ENCODE measurements around the gene BMP7. TPM values are rescaled to one million over a fixed set of nuclear protein-coding genes. Genes with fewer than 3 reads are reported as not detected.
A peak's percentile ranks its signal among the peaks of the same experiment; 100 is the strongest.

Gene BMP7
- total and polyA plus RNA-seq, 7 donors = under 0.01 to 5.4 (median 2.5) TPM

GRCh38 chr20:57214427-57214826 lies 52.0 kb downstream of the BMP7 start:
- no peak for DNase-seq
- H3K36me3 ChIP-seq = no peaks in the 10 kb centered on the region
- no peaks in the 10 kb centered on the region for H3K27me3 ChIP-seq
- H3K9me3 ChIP-seq = no peaks in the 10 kb centered on the region
- peaks cover 0 to 15% (median 13%) of the 10 kb centered on the region in 4 donors for H3K4me1 ChIP-seq
- H3K27ac ChIP-seq = no peak overlapping the region
- intact Hi-C loops (cut with DNase I) = no loop called here
- H3K4me3 ChIP-seq = no peak overlapping the region
- 93 to 94% methylated on average over 8 of the region's 8 CpGs for WGBS, 2 donors
- TF ChIP-seq POLR2A (IDR thresholded peaks at IDR 0.05) = no peak
- no peak for TF ChIP-seq POLR2AphosphoS5 (IDR thresholded peaks at IDR 0.05)
- TF ChIP-seq EP300 (IDR thresholded peaks at IDR 0.05) = no peak
- no peak for TF ChIP-seq CTCF (IDR thresholded peaks at IDR 0.05)

- TF ChIP-seq CTCF (IDR thresholded peaks at IDR 0.05) (no peak), POLR2AphosphoS5 (IDR thresholded peaks at IDR 0.05) (no peak), EP300 (IDR thresholded peaks at IDR 0.05) (no peak), POLR2A (IDR thresholded peaks at IDR 0.05) (no peak)
- DNase-seq = no peak
- Histone ChIP-seq H3K4me1 (peaks cover 0 to 15% (median 13%) of the 10 kb centered on the region in 4 donors), H3K27me3 (no peaks in the 10 kb centered on the region), H3K9me3 (no peaks in the 10 kb centered on the region), H3K4me3 (no peak overlapping the region), H3K27ac (no peak overlapping the region), H3K36me3 (no peaks in the 10 kb centered on the region)
- intact Hi-C loops (cut with DNase I) = no loop called here
- WGBS, 2 donors = 94% methylated on average over 8 of the region's 8 CpGs
Measured at GRCh38 chr20:57213924-57214323, 52.5 kb downstream of the BMP7 start.

- Histone ChIP-seq H3K4me3 (no peak overlapping the region), H3K4me1 (peaks cover 0 to 15% (median 13%) of the 10 kb centered on the region in 4 donors), H3K27me3 (no peaks in the 10 kb centered on the region), H3K36me3 (no peaks in the 10 kb centered on the region), H3K9me3 (no peaks in the 10 kb centered on the region), H3K27ac (peak overlapping the region in 2 of 4 donors; percentile 44 to 64)
- TF ChIP-seq CTCF (IDR thresholded peaks at IDR 0.05) (no peak), EP300 (IDR thresholded peaks at IDR 0.05) (no peak), POLR2AphosphoS5 (IDR thresholded peaks at IDR 0.05) (no peak), POLR2A (IDR thresholded peaks at IDR 0.05) (no peak)
- WGBS, 2 donors = 86 to 97% methylated on average over 6 of the region's 6 CpGs
- intact Hi-C loops (cut with DNase I) = no loop called here
- DNase-seq = no peak
Measured at GRCh38 chr20:57213291-57213690, 53.1 kb downstream of the BMP7 start.

- 17 to 28% methylated on average over 23 of the region's 23 CpGs for WGBS, 2 donors
- TF ChIP-seq POLR2AphosphoS5 (IDR thresholded peaks at IDR 0.05) (peak in 3 of 4 donors; percentile 12 to 59 (median 30)), POLR2A (IDR thresholded peaks at IDR 0.05) (no peak), EP300 (IDR thresholded peaks at IDR 0.05) (no peak), CTCF (IDR thresholded peaks at IDR 0.05) (no peak)
- Histone ChIP-seq H3K4me3 (no peak overlapping the region), H3K4me1 (peaks cover 0 to 15% (median 13%) of the 10 kb centered on the region in 4 donors), H3K9me3 (no peaks in the 10 kb centered on the region), H3K27ac (peak overlapping the region in 3 of 4 donors; percentile 44 to 64 (median 62)), H3K27me3 (no peaks in the 10 kb centered on the region), H3K36me3 (no peaks in the 10 kb centered on the region)
- intact Hi-C loops (cut with DNase I) = no loop called here
- peak; percentile 91 for DNase-seq
Measured at GRCh38 chr20:57212534-57213276, 53.7 kb downstream of the BMP7 start.

All from sigmoid colon (tissue), 7 donors.